Kidney epithelial cell (primary cell): ENCODE measurements around the gene FRK. TPM values are rescaled to one million over a fixed set of nuclear protein-coding genes. Genes with fewer than 3 reads are reported as not detected.

Experiments used
- DNase-seq: peaks from one replicate; pipeline ENCODE4 v3.0.0-alpha.2; 2010; ENCODE audit warnings: low read depth
- H3K27me3 ChIP-seq: 2 replicates; pipeline ENCODE4 v1.6.0; 2011; ENCODE audit warnings: low read length; ENCODE audit not compliant: control insufficient read depth, insufficient read depth
- H3K36me3 ChIP-seq: 2 replicates; pipeline ENCODE4 v1.5.1; 2011; ENCODE audit warnings: low read length; ENCODE audit not compliant: control insufficient read depth, insufficient read depth
- H3K4me3 ChIP-seq: 2 replicates; pipeline ENCODE4 v1.5.1; 2011; ENCODE audit warnings: low read depth, mild to moderate bottlenecking, control low read depth, low read length
- total RNA-seq: library from RNA; depleted of rRNA; stranded (reverse); fragments of >200 nt; gene quantifications from 2 replicates; pipeline ENCODE4 v1.2.3, GENCODE V29; 2015
- TF ChIP-seq, protein P1 (sequence below): IDR thresholded peaks from 2 replicates; pipeline ENCODE4 v1.5.1; 2011; ENCODE audit warnings: mild to moderate bottlenecking, moderate library complexity, low read length, control low read depth, inconsistent platforms; ENCODE audit not compliant: insufficient read depth, poor library complexity, severe bottlenecking

FRK gene
- total RNA-seq, 1 donor from 2014 or later: 3.1 TPM

DNA sequence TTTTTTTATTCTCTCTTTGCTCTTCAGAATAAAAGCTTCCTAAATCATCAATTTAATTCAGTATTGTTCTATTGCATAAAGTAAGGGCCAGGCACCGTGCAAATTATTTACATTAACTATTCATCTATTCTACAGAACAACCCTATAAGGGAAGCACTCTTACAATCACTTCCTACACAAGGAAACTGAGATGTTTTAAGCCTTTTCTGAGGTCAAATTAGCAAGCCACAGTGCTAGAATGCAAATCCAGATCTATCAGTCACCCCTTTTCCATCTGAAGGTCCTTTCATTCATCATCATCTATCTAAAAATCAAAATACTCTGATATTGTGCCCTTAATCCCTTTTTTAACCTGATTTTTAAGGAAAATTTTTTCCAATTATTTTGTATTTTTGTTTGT is 31.2 kb downstream of the FRK start:
- TF ChIP-seq, protein P1, sequence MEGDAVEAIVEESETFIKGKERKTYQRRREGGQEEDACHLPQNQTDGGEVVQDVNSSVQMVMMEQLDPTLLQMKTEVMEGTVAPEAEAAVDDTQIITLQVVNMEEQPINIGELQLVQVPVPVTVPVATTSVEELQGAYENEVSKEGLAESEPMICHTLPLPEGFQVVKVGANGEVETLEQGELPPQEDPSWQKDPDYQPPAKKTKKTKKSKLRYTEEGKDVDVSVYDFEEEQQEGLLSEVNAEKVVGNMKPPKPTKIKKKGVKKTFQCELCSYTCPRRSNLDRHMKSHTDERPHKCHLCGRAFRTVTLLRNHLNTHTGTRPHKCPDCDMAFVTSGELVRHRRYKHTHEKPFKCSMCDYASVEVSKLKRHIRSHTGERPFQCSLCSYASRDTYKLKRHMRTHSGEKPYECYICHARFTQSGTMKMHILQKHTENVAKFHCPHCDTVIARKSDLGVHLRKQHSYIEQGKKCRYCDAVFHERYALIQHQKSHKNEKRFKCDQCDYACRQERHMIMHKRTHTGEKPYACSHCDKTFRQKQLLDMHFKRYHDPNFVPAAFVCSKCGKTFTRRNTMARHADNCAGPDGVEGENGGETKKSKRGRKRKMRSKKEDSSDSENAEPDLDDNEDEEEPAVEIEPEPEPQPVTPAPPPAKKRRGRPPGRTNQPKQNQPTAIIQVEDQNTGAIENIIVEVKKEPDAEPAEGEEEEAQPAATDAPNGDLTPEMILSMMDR: no peak
- H3K27me3 ChIP-seq: no peaks in the 10 kb centered on the region

DNA sequence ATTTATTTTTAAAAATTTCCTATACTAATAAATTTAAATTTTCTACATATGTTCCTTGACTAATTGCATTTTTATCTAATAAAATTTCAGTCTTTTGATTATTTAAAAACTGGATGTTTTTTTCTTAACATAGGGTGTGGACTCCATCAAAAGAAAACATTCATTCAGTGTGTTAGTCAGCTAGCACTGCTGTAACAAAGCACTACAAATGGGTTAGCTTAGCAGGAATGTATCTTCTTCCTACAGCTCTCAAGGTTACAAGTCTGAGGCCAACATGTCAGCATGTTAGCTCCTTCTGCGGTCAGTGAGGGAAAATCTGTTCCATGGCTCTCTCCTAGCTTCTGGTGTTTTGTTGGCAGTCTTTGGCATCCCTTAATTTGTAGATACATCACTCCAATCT is 32.5 kb downstream of the FRK start:
- Histone ChIP-seq H3K27me3 (no peaks in the 10 kb centered on the region), H3K36me3 (no peaks in the 10 kb centered on the region), H3K4me3 (no peak overlapping the region)
- TF ChIP-seq, protein P1: no peak
- DNase-seq: no peak

More for the DNA sequence above, 31.2 kb downstream of the FRK start:
- DNase-seq: no peak
- H3K36me3 ChIP-seq: no peaks in the 10 kb centered on the region
- H3K4me3 ChIP-seq: no peak overlapping the region

DNA sequence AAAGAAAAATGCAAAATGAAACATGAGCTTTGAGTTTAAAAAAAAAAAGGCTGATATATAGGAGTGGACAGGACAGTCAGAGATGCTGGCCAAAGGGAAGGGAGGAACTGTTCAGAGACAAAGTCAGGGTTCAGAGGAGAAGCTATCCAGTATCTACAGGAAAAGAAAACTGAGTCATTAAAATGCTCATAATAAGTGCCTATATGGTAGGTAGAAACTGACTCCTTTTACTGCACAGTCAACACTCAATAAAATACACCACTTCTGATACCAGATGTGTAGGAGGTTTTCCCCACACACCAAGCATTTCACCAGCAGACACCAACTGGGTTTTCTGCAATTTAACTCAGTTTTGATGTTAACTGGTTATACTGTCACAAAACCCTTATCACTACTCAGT is 32.9 kb downstream of the FRK start:
- no peaks in the 10 kb centered on the region for H3K36me3 ChIP-seq
- TF ChIP-seq, protein P1: no peak
- H3K4me3 ChIP-seq: no peak overlapping the region
- no peak for DNase-seq
- no peaks in the 10 kb centered on the region for H3K27me3 ChIP-seq

DNA sequence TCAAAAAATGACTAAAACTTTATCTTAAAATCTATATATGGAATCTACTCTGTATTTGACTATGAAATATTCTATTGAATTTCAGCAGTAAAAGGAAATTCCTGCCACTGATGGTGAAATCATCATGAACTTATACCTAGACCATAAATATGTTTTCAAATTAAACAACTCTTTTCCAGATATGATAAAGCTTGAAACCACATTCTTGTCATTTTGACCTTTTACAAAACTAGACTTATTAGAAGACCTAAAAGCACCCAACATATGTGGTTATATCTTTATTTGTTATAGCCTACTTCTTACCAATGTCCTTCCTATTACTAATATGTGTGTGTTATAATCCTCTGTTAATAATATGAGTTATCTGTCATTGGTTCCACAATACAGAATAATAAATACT is 35.3 kb downstream of the FRK start:
- H3K27me3 ChIP-seq: no peaks in the 10 kb centered on the region
- TF ChIP-seq, protein P1: no peak
- no peaks in the 10 kb centered on the region for H3K36me3 ChIP-seq
- DNase-seq: no peak
- no peak overlapping the region for H3K4me3 ChIP-seq

DNA sequence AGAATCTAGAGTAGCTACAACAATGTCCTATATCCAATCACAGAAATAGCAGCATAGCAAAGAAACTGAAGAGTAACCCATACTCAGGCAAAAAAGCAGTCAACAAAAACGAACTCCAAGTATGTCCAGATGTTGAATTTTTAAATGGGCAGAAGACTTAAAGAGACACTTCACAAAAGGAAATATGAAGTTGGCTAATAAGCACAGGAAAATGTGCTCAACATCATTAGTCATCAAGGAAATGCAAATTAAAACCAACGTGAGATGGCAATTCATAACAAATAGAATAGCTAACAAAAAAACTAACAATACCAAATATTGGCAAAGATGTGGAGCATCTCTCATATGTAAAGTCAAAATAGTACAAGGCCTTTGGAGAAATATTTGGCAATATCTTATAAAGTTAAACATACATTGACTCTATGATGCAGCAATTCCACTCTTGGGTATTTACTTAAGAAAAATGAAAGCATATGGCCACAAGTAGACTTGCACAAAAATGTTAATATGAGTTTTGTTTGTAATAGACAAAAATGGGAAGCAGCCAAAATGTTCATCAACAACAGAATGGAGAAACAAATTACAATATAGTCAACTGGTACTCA is 37.7 kb downstream of the FRK start:
- DNase-seq: no peak
- no peaks in the 10 kb centered on the region for H3K36me3 ChIP-seq
- TF ChIP-seq, protein P1: no peak
- H3K27me3 ChIP-seq: no peaks in the 10 kb centered on the region
- no peak overlapping the region for H3K4me3 ChIP-seq

DNA sequence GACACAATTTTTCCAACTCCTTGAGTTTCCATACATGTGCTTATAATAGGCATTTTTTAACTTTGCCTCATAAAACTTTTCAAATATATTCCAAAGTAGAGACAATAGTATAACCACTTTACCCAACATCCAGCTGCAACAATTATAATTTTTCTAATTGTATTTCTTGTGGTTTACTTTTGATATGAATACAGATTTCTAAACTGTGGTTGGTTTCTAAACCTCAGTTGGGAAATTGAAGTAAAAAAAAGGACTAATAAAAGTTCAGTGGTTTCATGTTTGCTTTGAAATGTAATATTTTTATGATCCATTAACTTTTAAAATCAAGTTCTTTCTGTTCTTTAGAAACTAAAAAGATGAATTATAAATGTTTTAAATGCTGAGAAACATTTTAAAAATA is 40.0 kb downstream of the FRK start:
- TF ChIP-seq, protein P1: no peak
- DNase-seq: no peak
- no peak overlapping the region for H3K4me3 ChIP-seq
- no peaks in the 10 kb centered on the region for H3K27me3 ChIP-seq
- no peaks in the 10 kb centered on the region for H3K36me3 ChIP-seq
